Thyroid gland (tissue), 4 donors: ENCODE results near the gene DHX34. TPM values are rescaled to one million over a fixed set of nuclear protein-coding genes. Genes with fewer than 3 reads are reported as not detected.
A peak's percentile ranks its signal among the peaks of the same experiment; 100 is the strongest.

ENCODE experiments used
- DNase-seq, 2 donors: peaks; one replicate each; pipeline ENCODE4 v3.0.0-alpha.2; 2019
- H3K27ac ChIP-seq, 3 donors: fragments of 200-600 bp; sonication (generic); 1 replicate in 2 of 3; 2 replicates in 1 of 3; pipeline ENCODE4 v1.5.1; 2016 to 2019; ENCODE audit warnings: mild to moderate bottlenecking in 1 of 3, moderate library complexity in 1 of 3
- H3K27me3 ChIP-seq: fragments of 200-600 bp; sonication (generic); one replicate; pipeline ENCODE4 v1.5.1; 2019
- H3K36me3 ChIP-seq, 2 donors: fragments of 200-600 bp; sonication (generic); one replicate each; pipeline ENCODE4 v1.5.1; 2016 to 2019
- H3K4me1 ChIP-seq, 2 donors: fragments of 200-600 bp; sonication (generic); one replicate each; pipeline ENCODE4 v1.5.1; 2017 to 2019
- H3K4me3 ChIP-seq, 3 donors: fragments of 200-600 bp; sonication (generic); replicated peaks in 1 of 3; 1 replicate in 2 of 3; 2 replicates in 1 of 3; pipeline ENCODE4 v1.5.1; 2016; ENCODE audit warnings: mild to moderate bottlenecking in 1 of 3
- H3K9me3 ChIP-seq: fragments of 200-600 bp; sonication (generic); one replicate; pipeline ENCODE4 v1.5.1; 2017
- CTCF ChIP-seq, 6 experiments: fragments of 200-600 bp in 3 of 6; fragments of 450-650 bp in 3 of 6; sonication (generic) in 3 of 6; IDR thresholded peaks; one replicate each; pipeline ENCODE4 v1.5.1; 2016 to 2019; ENCODE audit warnings: antibody characterized with exemption in 6 of 6, mild to moderate bottlenecking in 2 of 6, inconsistent platforms in 1 of 6, moderate library complexity in 1 of 6
- POLR2A ChIP-seq, 2 donors: fragments of 450-650 bp; IDR thresholded peaks; one replicate each; pipeline ENCODE4 v1.6.1; 2017; ENCODE audit warnings: antibody characterized with exemption in 2 of 2, mild to moderate bottlenecking in 2 of 2, moderate library complexity in 1 of 2
- WGBS, 2 donors: methylation state at CpG; one replicate each; pipeline ENCODE4 v1.1.5; 2017; 5-methylcytosine and 5-hydroxymethylcytosine counted together
- intact Hi-C: fragments of 100-400 bp; cut with DNase I; formaldehyde crosslinking; loops from one replicate; pipeline ENCODE4 v1.15.1; 2023
- total RNA-seq, 4 donors: library from RNA; depleted of rRNA; stranded (reverse); fragments of >200 nt; gene quantifications; one replicate each; pipeline ENCODE4 v1.2.3, GENCODE V29; 2016

DHX34 gene
- total RNA-seq, 4 donors from 2014 or later: 15.2 to 20.1 (median 17.3) TPM

- intact Hi-C loops: no loop called here
- peaks cover 11 to 24% of the 10 kb centered on the region in 2 donors for H3K36me3 ChIP-seq
- no peak for DNase-seq
- no peak overlapping the region for H3K4me3 ChIP-seq
- no peak for TF ChIP-seq CTCF (IDR thresholded peaks at IDR 0.05)
- no peak for TF ChIP-seq POLR2A (IDR thresholded peaks at IDR 0.05)
- no peaks in the 10 kb centered on the region for H3K27me3 ChIP-seq
- H3K9me3 ChIP-seq: no peaks in the 10 kb centered on the region
- peaks cover 7 to 13% of the 10 kb centered on the region in 2 donors for H3K4me1 ChIP-seq
- 91 to 92% methylated on average over 6 of the region's 6 CpGs for WGBS, 2 donors
- no peak overlapping the region for H3K27ac ChIP-seq
Measured at GRCh38 chr19:47350630-47351029, 1.5 kb downstream of the DHX34 start.

- H3K9me3 ChIP-seq: no peaks in the 10 kb centered on the region
- WGBS, 2 donors: 84 to 87% methylated on average over 3 of the region's 3 CpGs
Measured at GRCh38 chr19:47351548-47351947, 2.4 kb downstream of the DHX34 start.

GRCh38 chr19:47352095-47352494 lies 3.0 kb downstream of the DHX34 start:
- Histone ChIP-seq H3K4me3 (no peak overlapping the region), H3K27me3 (no peaks in the 10 kb centered on the region), H3K9me3 (no peaks in the 10 kb centered on the region), H3K27ac (no peak overlapping the region), H3K36me3 (peaks cover 20 to 39% of the 10 kb centered on the region in 2 donors), H3K4me1 (peaks cover 7 to 13% of the 10 kb centered on the region in 2 donors)
- TF ChIP-seq CTCF (IDR thresholded peaks at IDR 0.05) (no peak), POLR2A (IDR thresholded peaks at IDR 0.05) (no peak)
- intact Hi-C loops: no loop called here
- no peak for DNase-seq
- WGBS, 2 donors: 67 to 71% methylated on average over 2 of the region's 2 CpGs

More at GRCh38 chr19:47351548-47351947, 2.4 kb downstream of the DHX34 start:
- DNase-seq: no peak
- no peaks in the 10 kb centered on the region for H3K27me3 ChIP-seq
- H3K4me1 ChIP-seq: peaks cover 7 to 13% of the 10 kb centered on the region in 2 donors
- TF ChIP-seq CTCF (IDR thresholded peaks at IDR 0.05) (no peak), POLR2A (IDR thresholded peaks at IDR 0.05) (no peak)
- intact Hi-C loops: no loop called here
- H3K36me3 ChIP-seq: peaks cover 17 to 33% of the 10 kb centered on the region in 2 donors
- H3K4me3 ChIP-seq: no peak overlapping the region
- H3K27ac ChIP-seq: no peak overlapping the region

- DNase-seq: peak; percentile 40 to 72
- no peak overlapping the region for H3K27ac ChIP-seq
- no peak overlapping the region for H3K4me3 ChIP-seq
- TF ChIP-seq CTCF (IDR thresholded peaks at IDR 0.05): no peak
- TF ChIP-seq POLR2A (IDR thresholded peaks at IDR 0.05): no peak
- no peaks in the 10 kb centered on the region for H3K9me3 ChIP-seq
- peaks cover 7 to 13% of the 10 kb centered on the region in 2 donors for H3K4me1 ChIP-seq
- no peaks in the 10 kb centered on the region for H3K27me3 ChIP-seq
- 56 to 87% methylated on average over 20 to 22 of the region's 24 CpGs for WGBS, 2 donors
- intact Hi-C loops: no loop called here
- H3K36me3 ChIP-seq: peaks cover 32 to 51% of the 10 kb centered on the region in 2 donors
Measured at GRCh38 chr19:47353307-47353712, 4.2 kb downstream of the DHX34 start.

GRCh38 chr19:47356900-47357299 lies 7.8 kb downstream of the DHX34 start:
- 67 to 75% methylated on average over 6 of the region's 6 CpGs for WGBS, 2 donors
- intact Hi-C loops: no loop called here
- no peaks in the 10 kb centered on the region for H3K27me3 ChIP-seq
- TF ChIP-seq POLR2A (IDR thresholded peaks at IDR 0.05) (no peak), CTCF (IDR thresholded peaks at IDR 0.05) (no peak)
- no peaks in the 10 kb centered on the region for H3K9me3 ChIP-seq
- H3K36me3 ChIP-seq: peaks cover 60 to 83% of the 10 kb centered on the region in 2 donors
- peak overlapping the region in 1 of 3 donors; percentile 43 for H3K27ac ChIP-seq
- H3K4me1 ChIP-seq: no peaks in the 10 kb centered on the region
- no peak overlapping the region for H3K4me3 ChIP-seq
- peak; percentile 55 to 66 for DNase-seq
